GM23338 (cell line): ENCODE measurements around the gene RPS4Y1.

Experiments used
- CTCF ChIP-seq, 2 experiments: fragments of 200-600 bp in 1 of 2; sonication (generic) in 1 of 2; conservative IDR thresholded peaks; 2 replicates each; pipeline versions ENCODE4 v1.5.1 to v1.6.1; 2016 to 2017; ENCODE audit warnings: antibody characterized with exemption in 2 of 2, low read depth in 2 of 2, mild to moderate bottlenecking in 2 of 2, moderate library complexity in 1 of 2
- JUNB ChIP-seq: IDR thresholded peaks from one replicate; pipeline ENCODE4 v1.6.1; 2016; ENCODE audit warnings: antibody characterized with exemption; ENCODE audit not compliant: unreplicated experiment
- NANOG ChIP-seq: IDR thresholded peaks from 2 replicates; pipeline ENCODE4 v1.6.1; 2016; ENCODE audit warnings: antibody characterized with exemption, borderline replicate concordance
- POLR2AphosphoS5 ChIP-seq: IDR thresholded peaks from 2 replicates; pipeline ENCODE4 v1.6.1; 2016; ENCODE audit warnings: antibody characterized with exemption, low read depth

GRCh38 chrY:2841471-2841893, at the start of gene RPS4Y1:
- no peak for TF ChIP-seq NANOG
- TF ChIP-seq POLR2AphosphoS5: no peak
- no peak for TF ChIP-seq JUNB
- TF ChIP-seq CTCF (conservative IDR thresholded peaks at IDR 0.05; ENCODE audit: low read depth in 2 of 2): no peak
